DOHH2 (cell line): ENCODE results near the gene SRMS.

ENCODE experiments used
- CTCF ChIP-seq: fragments of 200-600 bp; sonication (generic); IDR thresholded peaks from one replicate; pipeline ENCODE4 v1.5.1; 2014; ENCODE audit warnings: antibody characterized with exemption, mild to moderate bottlenecking, low read depth, low read length; ENCODE audit not compliant: poor library complexity, severe bottlenecking
- EZH2phosphoT487 ChIP-seq: fragments of 200-600 bp; sonication (generic); IDR thresholded peaks from 2 replicates; pipeline ENCODE4 v1.6.1; 2017; ENCODE audit warnings: borderline replicate concordance, mild to moderate bottlenecking, antibody characterized with exemption, low read length, moderate library complexity, mixed read lengths

GRCh38 chr20:63543733-63544132, 3.8 kb downstream of the SRMS start:
- TF ChIP-seq CTCF (no peak), EZH2phosphoT487 (no peak)
